Spleen (tissue), 7 donors: ENCODE results near the gene CDH13.

Experiments
- CTCF ChIP-seq, 11 experiments: fragments of 200-600 bp in 7 of 11; fragments of 450-650 bp in 4 of 11; sonication (generic) in 4 of 11; IDR thresholded peaks in 8 of 11; conservative IDR thresholded peaks in 3 of 11; 1 replicate in 7 of 11; 2 replicates in 4 of 11; pipeline versions ENCODE4 v1.4.0 to v1.8.0; 2016 to 2021; ENCODE audit warnings: antibody characterized with exemption in 11 of 11, inconsistent platforms in 4 of 11, mild to moderate bottlenecking in 1 of 11
- POLR2A ChIP-seq, 3 donors: fragments of 450-650 bp; IDR thresholded peaks; one replicate each; pipeline ENCODE4 v1.5.1; 2017; ENCODE audit warnings: antibody characterized with exemption in 3 of 3, mild to moderate bottlenecking in 1 of 3
- donor health status: DM: no; HTN: no; CAD: no; lungs with moderate emphysema.
- donor health status: DM: no; HTN: no; CAD: no.
- donor health status: DM: no; HTN: no; CAD: no.

- no peak for TF ChIP-seq CTCF (IDR thresholded peaks at IDR 0.05 in 8 of 11, conservative IDR thresholded peaks at IDR 0.05 in 3 of 11)
- TF ChIP-seq POLR2A (IDR thresholded peaks at IDR 0.05) = no peak
Measured at GRCh38 chr16:83143788-83144187, 517.0 kb downstream of the CDH13 start.
